ENCODE results near the gene MAFG.

MAFG gene

DNA sequence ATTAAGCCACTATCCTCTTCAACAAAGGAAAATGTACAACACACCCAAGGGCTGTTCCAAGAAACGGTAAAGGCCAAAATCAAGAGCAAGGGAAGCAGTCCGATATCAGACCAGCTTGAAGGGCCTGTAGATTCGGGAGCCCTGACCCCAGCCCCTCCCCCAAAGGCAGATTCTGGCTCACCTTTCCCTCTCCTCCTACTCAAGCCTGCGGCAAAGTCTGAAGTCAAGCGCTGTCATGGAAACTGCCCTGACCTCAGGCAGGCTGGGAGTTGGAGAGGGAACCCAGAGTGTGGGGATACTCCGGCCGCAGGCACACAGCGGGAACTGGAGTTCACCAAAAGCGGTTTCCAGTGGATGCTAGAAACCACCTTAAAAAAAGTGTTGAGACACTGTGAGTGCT, 37.9 kb downstream of the MAFG start:
- no peak for DNase-seq

- no peak for DNase-seq
Observed at GRCh38 chr17:81888988-81889595, 38.4 kb downstream of the MAFG start.

DNA sequence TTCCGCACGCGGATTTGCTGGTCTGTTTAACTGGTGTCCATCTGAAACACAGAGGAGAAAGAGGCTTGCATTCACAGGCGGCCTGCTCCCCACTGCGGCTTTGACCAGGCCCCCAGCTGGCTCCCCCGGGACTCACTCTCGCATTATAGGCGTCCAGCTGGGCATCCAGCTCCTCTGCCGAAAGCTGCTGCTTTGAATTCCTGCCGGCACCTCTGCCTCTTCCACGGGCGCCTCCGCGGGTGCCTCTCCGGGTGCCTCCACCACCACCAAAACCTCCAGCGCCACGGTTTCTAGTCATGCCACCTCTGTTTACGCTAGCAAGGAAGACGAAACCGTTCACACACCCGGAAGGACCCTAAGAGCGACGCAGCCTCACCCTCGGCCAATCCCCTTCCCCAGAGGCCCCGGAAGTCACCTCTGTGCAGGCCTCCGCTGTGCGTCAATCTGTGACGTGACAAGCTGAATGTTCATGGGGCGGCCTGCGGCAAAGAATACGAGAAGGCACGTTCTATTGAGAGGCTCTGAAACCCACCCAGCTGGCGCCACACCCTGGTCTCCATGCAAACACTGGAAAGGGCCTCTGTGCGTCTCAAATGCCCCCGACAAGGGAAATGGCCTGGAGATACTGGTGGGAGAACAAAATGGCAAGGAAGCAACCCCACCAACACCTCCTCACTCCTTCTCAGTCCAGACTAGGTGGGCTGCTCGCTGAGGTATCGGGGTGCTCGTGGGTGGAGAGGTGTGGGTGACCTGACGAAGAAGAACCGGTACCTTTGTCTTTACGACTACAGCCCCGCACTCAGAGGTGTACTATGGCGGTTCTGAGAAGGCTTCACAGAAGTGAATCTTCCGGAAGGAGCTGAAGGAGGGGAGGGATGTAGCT, 39.2 kb downstream of the MAFG start:
- no peak for DNase-seq

- DNase-seq = no peak
Observed at GRCh38 chr17:81885869-81886548, 41.5 kb downstream of the MAFG start.

GRCh38 chr17:81885454-81885853, 42.1 kb downstream of the MAFG start:
- no peak for DNase-seq

GRCh38 chr17:81884968-81885367, 42.6 kb downstream of the MAFG start:
- DNase-seq = no peak

GRCh38 chr17:81884520-81884919, 43.0 kb downstream of the MAFG start:
- DNase-seq = no peak

DNA sequence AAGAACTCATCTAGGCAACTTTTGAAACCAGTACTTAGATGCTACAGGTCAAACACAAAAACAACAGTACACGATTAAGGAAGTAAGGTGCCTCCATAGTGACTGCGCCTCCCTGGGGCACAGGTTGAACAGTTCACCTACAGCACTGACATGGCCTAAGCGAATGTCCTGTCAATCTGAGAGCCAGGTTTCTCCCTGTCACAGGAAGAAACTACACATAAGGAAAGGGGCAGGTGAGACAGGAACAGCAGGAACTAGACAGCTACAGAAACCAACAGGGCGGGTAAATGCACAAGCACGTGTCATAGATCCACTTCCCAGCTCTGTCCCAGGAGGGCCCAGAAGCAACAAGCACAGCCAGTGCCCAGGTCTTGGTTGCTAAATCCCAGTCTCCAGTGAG, 48.4 kb downstream of the MAFG start:
- DNase-seq = no peak

DNA sequence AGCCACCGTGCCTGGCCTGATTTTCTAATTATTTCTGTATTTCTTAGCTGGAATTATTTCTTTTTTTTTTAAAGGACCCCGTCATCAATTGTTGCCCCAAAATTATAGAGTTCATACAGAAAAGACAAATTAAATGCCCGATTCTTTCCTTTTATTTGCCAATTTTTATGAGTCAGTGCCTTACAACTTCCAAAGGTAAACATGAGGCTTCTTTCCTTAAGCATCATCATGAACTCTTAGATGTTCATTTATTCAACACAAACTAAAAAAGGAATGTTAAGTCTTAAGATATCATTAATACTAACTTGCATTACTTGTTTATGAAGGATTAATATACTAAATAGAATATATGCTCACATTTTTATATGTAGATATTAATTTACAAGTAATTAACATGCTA, 49.2 kb downstream of the MAFG start:
- DNase-seq = no peak

DNA sequence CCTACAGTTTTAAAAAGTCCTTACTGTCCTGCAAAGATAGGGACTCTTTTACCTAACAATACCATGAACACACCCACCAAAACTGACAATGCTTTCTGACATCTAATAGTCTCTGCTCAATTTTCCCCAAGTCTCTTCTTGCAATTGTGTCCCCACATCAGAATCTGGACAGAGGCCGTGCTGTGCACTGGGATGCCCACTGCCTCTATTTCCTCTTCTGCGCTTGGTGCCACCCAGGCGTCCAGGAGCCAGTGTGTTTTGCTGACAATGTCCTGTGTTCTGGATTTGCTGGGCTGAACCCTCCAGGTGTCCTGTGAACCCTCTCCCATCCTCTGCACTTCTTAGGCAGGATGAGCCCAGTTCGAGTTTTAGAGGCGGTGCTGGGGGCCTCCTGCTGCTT, 50.0 kb downstream of the MAFG start:
- DNase-seq = no peak

GRCh38 chr17:81871387-81872230, 55.9 kb downstream of the MAFG start:
- peak; percentile 96 to 97 for DNase-seq

- no peak for DNase-seq
Observed at GRCh38 chr17:81870981-81871386, 56.6 kb downstream of the MAFG start, which contains the start of gene ARHGDIA. Gene ARHGDIA (minus strand): TSS chr17:81871337. CDS start chr17:81869930, 1,407 bp downstream.

DNA sequence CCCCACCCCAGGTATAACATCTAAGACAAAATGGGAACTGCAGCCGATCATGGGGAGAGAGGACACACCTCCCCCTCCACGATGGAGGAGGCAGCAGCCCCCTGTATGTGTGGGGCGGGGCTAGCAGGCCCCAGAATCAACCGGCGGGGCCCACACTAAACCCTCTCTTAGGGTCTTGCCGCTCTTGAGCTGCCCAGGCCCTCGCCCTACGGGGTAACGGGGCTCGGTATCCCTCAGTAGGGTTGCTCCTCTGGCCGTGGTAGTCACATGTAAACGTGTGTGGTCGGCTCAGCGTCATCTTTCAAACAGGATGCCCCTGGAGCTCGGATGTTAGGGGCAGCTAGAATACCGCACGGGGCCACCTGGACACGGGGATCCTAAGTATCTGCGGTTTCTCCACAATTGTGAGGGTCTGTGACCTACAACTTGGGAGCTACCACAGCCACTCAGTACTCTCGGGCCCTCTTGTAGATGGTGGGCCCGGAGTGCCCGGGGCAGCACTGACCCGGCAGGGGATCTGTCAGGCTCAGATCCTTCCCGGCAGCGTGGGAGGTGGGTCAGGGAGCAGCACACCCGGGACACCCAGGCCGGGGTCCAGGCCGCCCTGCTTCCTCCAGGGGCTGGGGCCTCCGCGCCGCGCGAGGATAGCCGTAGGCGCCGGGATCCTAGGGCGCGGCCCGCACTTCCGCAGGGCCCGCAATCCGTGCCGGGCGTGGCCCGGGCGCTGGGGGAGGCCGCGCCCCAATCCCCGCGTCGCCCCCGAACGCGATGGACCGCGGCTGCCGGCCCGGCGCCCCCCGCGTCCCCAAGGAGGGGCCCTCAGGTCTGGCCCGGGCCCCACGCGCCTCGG, 57.2 kb downstream of the MAFG start:
- peak; percentile 51 to 53 for DNase-seq

- peak; percentile 56 to 61 for DNase-seq
Observed at GRCh38 chr17:81869221-81870130, 58.1 kb downstream of the MAFG start.

- DNase-seq = peak in 1 of 2 donors; percentile 27
Observed at GRCh38 chr17:81868674-81869220, 58.8 kb downstream of the MAFG start.
